ENCODE data around the gene QSER1. TPM values are rescaled to one million over a fixed set of nuclear protein-coding genes. Genes with fewer than 3 reads are reported as not detected.

The QSER1 gene
- polyA plus RNA-seq, 1 donor (not counting 4 experiments of a cell fraction or from before 2014, with no cell fraction given) = 14.7 TPM

GRCh38 chr11:32891657-32892354 is 805 bp upstream of the QSER1 start:
- peak overlapping the region; percentile 84 for H2AFZ ChIP-seq (ENCODE audit: control insufficient read depth, low read length)
- dilution Hi-C loops (cut with MboI; ENCODE audit: extremely low pct_ligation_motif_present, low sequenced_read_pairs) = no loop called here

GRCh38 chr11:32893093-32893342 is 407 bp downstream of the QSER1 start:
- Histone ChIP-seq H3K27me3 (ENCODE audit: control insufficient read depth, extremely low read depth, insufficient read depth, low read length) (no peaks in the 10 kb centered on the region), H3K9ac (ENCODE audit: control insufficient read depth, extremely low read depth, insufficient read depth, low read length) (peak overlapping the region; percentile 91), H3K9me1 (ENCODE audit: control insufficient read depth, extremely low read depth, insufficient read depth, low read length) (peaks cover 2% of the 10 kb centered on the region), H4K20me1 (ENCODE audit: control insufficient read depth, extremely low read depth, insufficient read depth, low read length) (no peaks in the 10 kb centered on the region), H3K27ac (ENCODE audit: control insufficient read depth, insufficient read depth, low read length) (peak overlapping the region; percentile 81), H3K79me2 (ENCODE audit: control insufficient read depth, insufficient read depth, low read length) (peaks cover 45% of the 10 kb centered on the region), H3K36me3 (ENCODE audit: control insufficient read depth in 2 of 2, extremely low read depth in 1 of 2, insufficient read depth in 2 of 2, low read length in 2 of 2) (peaks cover 0 to 3% of the 10 kb centered on the region in 2 experiments), H3K4me3 (ENCODE audit: control insufficient read depth in 2 of 3, extremely low read depth in 1 of 3, insufficient read depth in 2 of 3, low read depth in 1 of 3, low read length in 3 of 3) (peak overlapping the region; percentile 80 to 96 (median 92)), H3K4me1 (ENCODE audit: control insufficient read depth, extremely low read depth, insufficient read depth, low read length) (peaks cover 13% of the 10 kb centered on the region), H2AFZ (ENCODE audit: control insufficient read depth, low read length) (peak overlapping the region; percentile 71), H3K9me3 (ENCODE audit: control insufficient read depth, low read depth, low read length) (no peaks in the 10 kb centered on the region), H3K4me2 (ENCODE audit: control insufficient read depth, extremely low read depth, insufficient read depth, low read depth, low read length) (no peak overlapping the region)
- FAIRE-seq (no peak), DNase-seq (ENCODE audit: low read depth, low spot score) (no peak)
- dilution Hi-C loops (cut with MboI; ENCODE audit: extremely low pct_ligation_motif_present, low sequenced_read_pairs) = no loop called here
- TF ChIP-seq EZH2 (IDR thresholded peaks at IDR 0.05; ENCODE audit: low read length) = no peak

More at GRCh38 chr11:32891657-32892354, 805 bp upstream of the QSER1 start:
- Histone ChIP-seq H3K27me3 (ENCODE audit: control insufficient read depth, extremely low read depth, insufficient read depth, low read length) (no peaks in the 10 kb centered on the region), H3K36me3 (ENCODE audit: control insufficient read depth in 2 of 2, extremely low read depth in 1 of 2, insufficient read depth in 2 of 2, low read length in 2 of 2) (peaks cover 0 to 3% of the 10 kb centered on the region in 2 experiments), H3K9ac (ENCODE audit: control insufficient read depth, extremely low read depth, insufficient read depth, low read length) (peak overlapping the region; percentile 92), H3K4me3 (ENCODE audit: control insufficient read depth in 2 of 3, extremely low read depth in 1 of 3, insufficient read depth in 2 of 3, low read depth in 1 of 3, low read length in 3 of 3) (peak overlapping the region; percentile 81 to 96 (median 93)), H3K4me2 (ENCODE audit: control insufficient read depth, extremely low read depth, insufficient read depth, low read depth, low read length) (peak overlapping the region; percentile 79), H4K20me1 (ENCODE audit: control insufficient read depth, extremely low read depth, insufficient read depth, low read length) (no peaks in the 10 kb centered on the region), H3K9me1 (ENCODE audit: control insufficient read depth, extremely low read depth, insufficient read depth, low read length) (peaks cover 2% of the 10 kb centered on the region), H3K79me2 (ENCODE audit: control insufficient read depth, insufficient read depth, low read length) (peaks cover 33% of the 10 kb centered on the region), H3K4me1 (ENCODE audit: control insufficient read depth, extremely low read depth, insufficient read depth, low read length) (peaks cover 13% of the 10 kb centered on the region), H3K27ac (ENCODE audit: control insufficient read depth, insufficient read depth, low read length) (peak overlapping the region; percentile 93), H3K9me3 (ENCODE audit: control insufficient read depth, low read depth, low read length) (no peaks in the 10 kb centered on the region)
- TF ChIP-seq, protein P1, sequence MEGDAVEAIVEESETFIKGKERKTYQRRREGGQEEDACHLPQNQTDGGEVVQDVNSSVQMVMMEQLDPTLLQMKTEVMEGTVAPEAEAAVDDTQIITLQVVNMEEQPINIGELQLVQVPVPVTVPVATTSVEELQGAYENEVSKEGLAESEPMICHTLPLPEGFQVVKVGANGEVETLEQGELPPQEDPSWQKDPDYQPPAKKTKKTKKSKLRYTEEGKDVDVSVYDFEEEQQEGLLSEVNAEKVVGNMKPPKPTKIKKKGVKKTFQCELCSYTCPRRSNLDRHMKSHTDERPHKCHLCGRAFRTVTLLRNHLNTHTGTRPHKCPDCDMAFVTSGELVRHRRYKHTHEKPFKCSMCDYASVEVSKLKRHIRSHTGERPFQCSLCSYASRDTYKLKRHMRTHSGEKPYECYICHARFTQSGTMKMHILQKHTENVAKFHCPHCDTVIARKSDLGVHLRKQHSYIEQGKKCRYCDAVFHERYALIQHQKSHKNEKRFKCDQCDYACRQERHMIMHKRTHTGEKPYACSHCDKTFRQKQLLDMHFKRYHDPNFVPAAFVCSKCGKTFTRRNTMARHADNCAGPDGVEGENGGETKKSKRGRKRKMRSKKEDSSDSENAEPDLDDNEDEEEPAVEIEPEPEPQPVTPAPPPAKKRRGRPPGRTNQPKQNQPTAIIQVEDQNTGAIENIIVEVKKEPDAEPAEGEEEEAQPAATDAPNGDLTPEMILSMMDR (optimal IDR thresholded peaks at IDR 0.05 in 1 of 3, IDR thresholded peaks at IDR 0.05 in 1 of 3, conservative IDR thresholded peaks at IDR 0.05 in 1 of 3; ENCODE audit: extremely low read depth in 1 of 3, insufficient read depth in 2 of 3, low read length in 3 of 3) = no peak
- no peak for TF ChIP-seq EZH2 (IDR thresholded peaks at IDR 0.05; ENCODE audit: low read length)
- DNase-seq (ENCODE audit: low read depth, low spot score) (no peak), FAIRE-seq (no peak)

All from keratinocyte (primary cell).